SU-DHL-6 (cell line): ENCODE results near the gene HES7.

ENCODE experiments used
- EZH2phosphoT487 ChIP-seq: fragments of 200-600 bp; sonication (generic), shearing (Covaris generic); conservative IDR thresholded peaks from 2 replicates; pipeline ENCODE4 v1.6.1; 2018; ENCODE audit warnings: mild to moderate bottlenecking, antibody characterized with exemption, low read length, moderate library complexity, mixed read lengths
- TF ChIP-seq, protein P1 (sequence below): fragments of 200-600 bp; sonication (generic); IDR thresholded peaks from one replicate; pipeline ENCODE4 v1.5.1; 2017; ENCODE audit warnings: antibody characterized with exemption, mild to moderate bottlenecking, low read length, moderate library complexity; ENCODE audit not compliant: insufficient read depth, poor library complexity, severe bottlenecking

- TF ChIP-seq, protein P1, sequence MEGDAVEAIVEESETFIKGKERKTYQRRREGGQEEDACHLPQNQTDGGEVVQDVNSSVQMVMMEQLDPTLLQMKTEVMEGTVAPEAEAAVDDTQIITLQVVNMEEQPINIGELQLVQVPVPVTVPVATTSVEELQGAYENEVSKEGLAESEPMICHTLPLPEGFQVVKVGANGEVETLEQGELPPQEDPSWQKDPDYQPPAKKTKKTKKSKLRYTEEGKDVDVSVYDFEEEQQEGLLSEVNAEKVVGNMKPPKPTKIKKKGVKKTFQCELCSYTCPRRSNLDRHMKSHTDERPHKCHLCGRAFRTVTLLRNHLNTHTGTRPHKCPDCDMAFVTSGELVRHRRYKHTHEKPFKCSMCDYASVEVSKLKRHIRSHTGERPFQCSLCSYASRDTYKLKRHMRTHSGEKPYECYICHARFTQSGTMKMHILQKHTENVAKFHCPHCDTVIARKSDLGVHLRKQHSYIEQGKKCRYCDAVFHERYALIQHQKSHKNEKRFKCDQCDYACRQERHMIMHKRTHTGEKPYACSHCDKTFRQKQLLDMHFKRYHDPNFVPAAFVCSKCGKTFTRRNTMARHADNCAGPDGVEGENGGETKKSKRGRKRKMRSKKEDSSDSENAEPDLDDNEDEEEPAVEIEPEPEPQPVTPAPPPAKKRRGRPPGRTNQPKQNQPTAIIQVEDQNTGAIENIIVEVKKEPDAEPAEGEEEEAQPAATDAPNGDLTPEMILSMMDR = no peak
- TF ChIP-seq EZH2phosphoT487 = no peak
Observed at GRCh38 chr17:8141741-8142140, 17.8 kb upstream of the HES7 start.
